GM12872 (cell line): ENCODE data around the gene ITIH1.

Experiments used
- CTCF ChIP-seq: IDR thresholded peaks from 3 replicates; pipeline ENCODE4 v1.5.1; 2011; ENCODE audit warnings: low read depth, mild to moderate bottlenecking, low read length, moderate library complexity; ENCODE audit not compliant: insufficient read depth

ITIH1 gene

GRCh38 chr3:52841211-52841980, 64.0 kb downstream of the ITIH1 start:
- no peak for TF ChIP-seq CTCF
